ENCODE results near the gene SERPINA1. TPM values are rescaled to one million over a fixed set of nuclear protein-coding genes. Genes with fewer than 3 reads are reported as not detected.

Gene SERPINA1
- total RNA-seq, 6 experiments from 2014 or later: 0.07 to 0.40 (median 0.17) TPM; not detected in 3

GRCh38 chr14:94403312-94403932, 15.0 kb upstream of the SERPINA1 start:
- H3K27ac Mint-ChIP-seq: no peak overlapping the region
- DNase-seq: no peak
- peaks cover 9% of the 10 kb centered on the region for H3K9me3 Mint-ChIP-seq
- no peak overlapping the region for H3K4me3 Mint-ChIP-seq
- no peaks in the 10 kb centered on the region for H3K36me3 Mint-ChIP-seq (ENCODE audit: low read depth)
- TF ChIP-seq CTCF (IDR thresholded peaks at IDR 0.05): no peak
- no peaks in the 10 kb centered on the region for H3K27me3 Mint-ChIP-seq (ENCODE audit: insufficient read depth)
- no peaks in the 10 kb centered on the region for H3K4me1 Mint-ChIP-seq (ENCODE audit: low read depth)

GRCh38 chr14:94401083-94401482, 12.7 kb upstream of the SERPINA1 start:
- H3K4me1 Mint-ChIP-seq (ENCODE audit: low read depth): no peaks in the 10 kb centered on the region
- no peak for TF ChIP-seq CTCF (IDR thresholded peaks at IDR 0.05)
- no peaks in the 10 kb centered on the region for H3K36me3 Mint-ChIP-seq (ENCODE audit: low read depth)
- peak; percentile 5 for DNase-seq
- H3K27me3 Mint-ChIP-seq (ENCODE audit: insufficient read depth): peaks cover under 1% of the 10 kb centered on the region
- no peak overlapping the region for H3K27ac Mint-ChIP-seq
- H3K9me3 Mint-ChIP-seq: peaks cover 4% of the 10 kb centered on the region; the same call in 1 of the 2 replicates
- no peak overlapping the region for H3K4me3 Mint-ChIP-seq

DNA sequence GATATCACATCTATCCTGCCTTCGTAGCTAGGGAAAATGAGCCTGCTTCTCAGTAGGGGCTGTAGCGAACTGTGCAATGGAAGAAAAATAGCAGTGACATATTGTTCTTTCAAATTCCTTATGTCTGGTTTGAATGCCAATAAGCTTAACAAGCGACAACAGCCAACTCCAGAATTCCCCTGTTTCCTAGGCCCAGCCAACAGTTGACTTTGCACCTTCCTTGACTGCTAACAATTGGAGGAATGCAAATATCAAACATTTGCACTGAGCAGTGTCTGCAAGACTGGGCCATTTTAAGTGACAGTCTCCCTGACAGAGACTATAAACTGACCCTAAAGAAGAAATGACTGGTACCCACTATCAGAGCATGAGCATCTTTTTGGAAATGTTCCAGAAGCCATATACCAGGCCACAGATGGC, 12.0 kb upstream of the SERPINA1 start:
- Mint-ChIP-seq H3K9me3 (peaks cover 4% of the 10 kb centered on the region; the same call in 1 of the 2 replicates), H3K4me1 (ENCODE audit: low read depth) (no peaks in the 10 kb centered on the region), H3K36me3 (ENCODE audit: low read depth) (no peaks in the 10 kb centered on the region), H3K27me3 (ENCODE audit: insufficient read depth) (peaks cover 4% of the 10 kb centered on the region), H3K4me3 (no peak overlapping the region), H3K27ac (no peak overlapping the region)
- no peak for TF ChIP-seq CTCF (IDR thresholded peaks at IDR 0.05)
- DNase-seq: no peak

DNA sequence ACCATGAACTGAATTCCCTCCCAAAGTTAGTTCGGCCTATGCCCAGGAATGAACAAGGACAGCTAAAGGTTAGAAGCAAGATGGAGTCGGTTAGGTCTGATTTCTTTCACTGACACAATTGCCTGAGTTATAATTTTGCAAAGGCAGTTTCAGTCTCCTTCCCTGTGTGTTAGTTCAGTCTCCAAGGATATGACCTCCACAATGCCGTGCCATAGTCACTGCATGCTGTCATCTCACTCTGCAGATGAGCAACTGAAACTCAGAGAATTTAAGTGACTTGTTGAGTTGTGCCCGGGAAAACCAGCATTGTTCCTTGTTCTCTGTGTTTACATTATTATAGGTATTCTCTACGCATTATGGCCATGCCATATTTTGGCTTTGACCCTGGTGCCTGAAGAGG, 10.1 kb upstream of the SERPINA1 start:
- Mint-ChIP-seq H3K27ac (no peak overlapping the region), H3K9me3 (peaks cover 8% of the 10 kb centered on the region; the same call in 1 of the 2 replicates), H3K27me3 (ENCODE audit: insufficient read depth) (peaks cover 4% of the 10 kb centered on the region), H3K4me3 (no peak overlapping the region), H3K4me1 (ENCODE audit: low read depth) (no peaks in the 10 kb centered on the region), H3K36me3 (ENCODE audit: low read depth) (no peaks in the 10 kb centered on the region)
- DNase-seq: no peak
- no peak for TF ChIP-seq CTCF (IDR thresholded peaks at IDR 0.05)

- peaks cover 9% of the 10 kb centered on the region; the same call in 1 of the 2 replicates for H3K9me3 Mint-ChIP-seq
- TF ChIP-seq CTCF (IDR thresholded peaks at IDR 0.05): no peak
These were observed 9.7 kb upstream of the SERPINA1 start for GRCh38 chr14:94398182-94398479.

More at GRCh38 chr14:94398182-94398479, 9.7 kb upstream of the SERPINA1 start:
- no peak overlapping the region for H3K4me3 Mint-ChIP-seq
- H3K27me3 Mint-ChIP-seq (ENCODE audit: insufficient read depth): peaks cover 4% of the 10 kb centered on the region
- DNase-seq: no peak
- H3K36me3 Mint-ChIP-seq (ENCODE audit: low read depth): no peaks in the 10 kb centered on the region
- no peak overlapping the region for H3K27ac Mint-ChIP-seq
- H3K4me1 Mint-ChIP-seq (ENCODE audit: low read depth): no peaks in the 10 kb centered on the region
